Measurements from ENCODE around the gene MUC12.
A peak's percentile ranks its signal among the peaks of the same experiment; 100 is the strongest.
"Not testable (repeated sequence)": the region's sequence is repeated elsewhere in the genome, so short reads cannot be mapped to it uniquely, and the experiment has no call there.

Gene MUC12

DNA sequence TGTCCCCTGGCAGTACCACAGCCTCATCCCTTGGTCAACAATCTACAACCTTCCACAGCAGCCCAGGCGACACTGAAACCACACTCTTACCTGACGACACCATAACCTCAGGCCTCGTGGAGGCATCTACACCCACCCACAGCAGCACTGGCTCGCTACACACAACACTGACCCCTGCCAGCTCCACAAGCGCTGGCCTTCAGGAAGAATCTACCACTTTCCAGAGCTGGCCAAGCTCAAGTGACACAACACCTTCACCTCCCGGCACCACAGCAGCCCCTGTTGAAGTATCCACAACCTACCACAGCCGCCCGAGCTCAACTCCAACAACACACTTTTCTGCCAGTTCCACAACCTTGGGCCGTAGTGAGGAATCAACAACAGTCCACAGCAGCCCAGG is 30.0 kb downstream of the MUC12 start:
- H3K4me1 Mint-ChIP-seq, result not testable (repeated sequence)

DNA sequence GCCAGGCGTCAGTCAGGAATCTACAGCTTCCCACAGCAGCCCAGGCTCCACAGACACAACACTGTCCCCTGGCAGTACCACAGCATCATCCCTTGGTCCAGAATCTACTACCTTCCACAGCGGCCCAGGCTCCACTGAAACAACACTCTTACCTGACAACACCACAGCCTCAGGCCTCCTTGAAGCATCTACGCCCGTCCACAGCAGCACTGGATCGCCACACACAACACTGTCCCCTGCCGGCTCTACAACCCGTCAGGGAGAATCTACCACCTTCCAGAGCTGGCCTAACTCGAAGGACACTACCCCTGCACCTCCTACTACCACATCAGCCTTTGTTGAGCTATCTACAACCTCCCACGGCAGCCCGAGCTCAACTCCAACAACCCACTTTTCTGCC is 30.7 kb downstream of the MUC12 start:
- not testable (repeated sequence) for H3K36me3 Mint-ChIP-seq, H3K4me1 Mint-ChIP-seq, H3K27ac Mint-ChIP-seq, H3K9me3 Mint-ChIP-seq, ATAC-seq, H3K27me3 Mint-ChIP-seq, H3K4me3 Mint-ChIP-seq

More for the DNA sequence above, 30.0 kb downstream of the MUC12 start:
- H3K36me3 Mint-ChIP-seq, H3K9me3 Mint-ChIP-seq, H3K4me3 Mint-ChIP-seq, H3K27ac Mint-ChIP-seq, H3K27me3 Mint-ChIP-seq: not testable (repeated sequence)
- peak; percentile 57 for ATAC-seq

DNA sequence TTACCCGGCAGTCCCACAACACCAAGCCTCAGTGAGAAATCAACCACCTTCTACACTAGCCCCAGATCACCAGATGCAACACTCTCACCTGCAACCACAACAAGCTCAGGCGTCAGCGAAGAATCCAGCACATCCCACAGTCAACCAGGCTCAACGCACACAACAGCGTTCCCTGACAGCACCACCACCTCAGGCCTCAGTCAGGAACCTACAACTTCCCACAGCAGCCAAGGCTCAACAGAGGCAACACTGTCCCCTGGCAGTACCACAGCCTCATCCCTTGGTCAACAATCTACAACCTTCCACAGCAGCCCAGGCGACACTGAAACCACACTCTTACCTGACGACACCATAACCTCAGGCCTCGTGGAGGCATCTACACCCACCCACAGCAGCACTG is 33.0 kb downstream of the MUC12 start:
- not testable (repeated sequence) for H3K27ac Mint-ChIP-seq, H3K9me3 Mint-ChIP-seq, H3K36me3 Mint-ChIP-seq, H3K4me3 Mint-ChIP-seq, H3K4me1 Mint-ChIP-seq, ATAC-seq, H3K27me3 Mint-ChIP-seq

DNA sequence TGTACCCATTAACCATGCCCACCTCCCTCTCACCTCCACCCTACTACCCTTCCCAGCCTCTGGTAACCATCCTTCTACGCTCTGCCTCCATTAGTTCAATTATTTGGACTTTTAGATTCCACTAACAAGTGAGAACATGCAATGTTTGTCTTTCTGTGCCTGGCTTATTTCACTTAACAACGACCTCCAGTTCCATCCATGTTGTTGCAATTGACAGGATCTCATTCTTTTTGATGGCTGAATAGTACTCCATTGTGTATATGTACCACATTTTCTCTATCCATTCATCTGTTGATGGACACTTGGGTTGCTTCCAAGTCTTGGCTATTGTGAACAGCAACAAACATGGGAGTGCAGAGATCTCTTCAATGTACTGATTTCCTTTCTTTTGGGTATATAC is 38.0 kb downstream of the MUC12 start:
- ATAC-seq, H3K4me1 Mint-ChIP-seq, H3K4me3 Mint-ChIP-seq, H3K27ac Mint-ChIP-seq, H3K9me3 Mint-ChIP-seq, H3K36me3 Mint-ChIP-seq: not testable (repeated sequence)
- H3K27me3 Mint-ChIP-seq, result peaks cover 17% of the 10 kb centered on the region

DNA sequence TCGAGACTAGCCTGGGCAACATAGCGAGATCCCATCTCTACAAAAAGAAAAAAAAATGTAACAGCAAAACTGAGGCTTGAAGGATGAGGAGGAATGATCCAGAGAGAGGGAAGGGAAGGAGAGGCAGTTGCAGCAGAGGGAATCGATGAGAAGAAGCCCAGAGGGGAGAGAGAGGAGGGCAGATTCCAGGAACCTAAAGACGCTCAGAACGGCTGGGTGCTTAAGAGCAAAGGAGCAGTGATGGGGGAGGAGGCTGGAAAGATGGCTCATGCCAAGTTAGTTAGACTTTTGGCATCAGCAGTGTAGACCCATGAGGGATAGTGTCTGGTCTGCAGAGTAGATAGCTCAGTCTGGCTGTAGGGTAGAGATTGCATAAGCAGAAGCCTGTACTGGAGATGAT is 40.3 kb downstream of the MUC12 start:
- Mint-ChIP-seq H3K27me3 (peaks cover 17% of the 10 kb centered on the region), H3K4me3 (no peak overlapping the region), H3K36me3 (no peaks in the 10 kb centered on the region), H3K4me1 (no peaks in the 10 kb centered on the region), H3K9me3 (no peaks in the 10 kb centered on the region), H3K27ac (no peak overlapping the region)
- no peak for ATAC-seq

DNA sequence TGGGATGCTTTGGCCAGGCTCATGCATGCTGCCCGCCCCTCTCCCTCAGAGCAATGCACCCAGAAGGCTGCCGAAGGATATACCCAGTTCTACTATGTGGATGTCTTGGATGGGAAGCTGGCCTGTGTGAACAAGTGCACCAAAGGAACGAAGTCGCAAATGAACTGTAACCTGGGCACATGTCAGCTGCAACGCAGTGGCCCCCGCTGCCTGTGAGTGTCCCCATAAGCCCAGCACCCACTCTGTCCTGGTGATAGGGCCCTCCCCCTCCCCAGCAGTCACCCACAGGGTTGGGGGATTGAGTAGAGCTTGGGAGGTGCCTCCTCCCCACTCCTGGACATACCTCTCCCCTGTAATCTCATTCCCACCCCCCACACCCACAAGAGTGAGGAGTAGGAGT is 43.6 kb downstream of the MUC12 start:
- Mint-ChIP-seq H3K36me3 (no peaks in the 10 kb centered on the region), H3K9me3 (no peaks in the 10 kb centered on the region), H3K4me1 (peaks cover 22% of the 10 kb centered on the region), H3K27me3 (peaks cover 31% of the 10 kb centered on the region), H3K27ac (no peak overlapping the region), H3K4me3 (no peak overlapping the region)
- no peak for ATAC-seq

DNA sequence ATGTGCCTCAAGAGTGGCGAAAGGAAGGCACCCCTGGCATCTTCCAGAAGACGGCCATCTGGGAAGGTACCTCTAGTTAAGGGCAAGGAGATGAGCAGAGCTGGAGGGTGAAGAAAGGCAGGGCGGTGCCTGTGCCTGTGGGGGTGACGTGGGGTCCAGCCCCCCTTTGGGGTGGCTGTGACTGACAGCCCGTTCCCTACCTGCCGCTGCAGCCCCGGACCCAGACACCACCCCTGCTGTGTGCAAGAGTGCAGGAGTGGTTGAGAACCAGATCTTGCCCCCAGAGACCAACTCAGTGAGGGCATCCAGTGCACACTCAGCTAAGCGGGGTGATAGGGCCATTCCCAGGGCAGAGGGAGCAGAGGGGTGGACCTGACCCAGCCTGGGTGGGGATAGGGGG is 46.3 kb downstream of the MUC12 start:
- no peak for ATAC-seq
- Mint-ChIP-seq H3K36me3 (no peaks in the 10 kb centered on the region), H3K9me3 (no peaks in the 10 kb centered on the region), H3K4me3 (peak overlapping the region; percentile 9), H3K27ac (no peak overlapping the region), H3K27me3 (peaks cover 28% of the 10 kb centered on the region), H3K4me1 (peaks cover 39% of the 10 kb centered on the region)

DNA sequence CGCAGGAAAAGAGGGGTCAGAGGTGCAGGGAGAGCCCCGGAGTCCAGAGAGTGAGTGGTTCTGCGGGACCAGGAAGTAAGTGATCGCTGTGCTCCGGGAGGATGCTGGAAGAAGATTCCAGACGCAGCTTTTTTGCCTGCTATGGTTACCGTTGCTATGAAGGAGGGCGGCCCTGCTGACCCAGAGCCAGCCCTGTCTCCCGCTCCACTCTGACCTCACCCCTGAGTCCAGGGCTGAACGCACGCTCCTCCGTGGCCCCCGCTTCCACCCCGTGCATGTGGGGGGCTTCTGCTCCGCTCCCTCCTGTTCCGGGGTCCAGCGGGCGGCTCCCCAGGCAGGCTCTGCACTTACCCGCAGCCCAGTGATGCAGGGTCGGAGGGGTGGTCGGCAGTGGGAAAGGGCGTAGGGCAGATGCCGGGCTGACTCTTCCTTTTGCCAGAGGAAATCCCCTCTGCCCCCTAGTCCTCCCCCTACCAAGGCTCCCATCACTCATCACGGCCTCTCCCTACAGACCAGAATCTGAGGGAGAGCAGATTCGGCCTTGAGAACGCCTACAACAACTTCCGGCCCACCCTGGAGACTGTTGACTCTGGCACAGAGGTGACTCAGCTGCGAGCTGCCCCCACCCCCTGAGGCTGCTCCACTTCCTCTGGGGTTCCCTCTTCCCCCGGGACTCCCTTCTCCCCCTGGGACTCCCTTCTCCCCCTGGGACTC is 47.9 kb downstream of the MUC12 start:
- ATAC-seq, result peak; percentile 81
- Mint-ChIP-seq H3K27me3 (peaks cover 44% of the 10 kb centered on the region), H3K27ac (peak overlapping the region; percentile 78), H3K4me3 (peak overlapping the region; percentile 72), H3K4me1 (peaks cover 39% of the 10 kb centered on the region), H3K36me3 (no peaks in the 10 kb centered on the region), H3K9me3 (no peaks in the 10 kb centered on the region)

DNA sequence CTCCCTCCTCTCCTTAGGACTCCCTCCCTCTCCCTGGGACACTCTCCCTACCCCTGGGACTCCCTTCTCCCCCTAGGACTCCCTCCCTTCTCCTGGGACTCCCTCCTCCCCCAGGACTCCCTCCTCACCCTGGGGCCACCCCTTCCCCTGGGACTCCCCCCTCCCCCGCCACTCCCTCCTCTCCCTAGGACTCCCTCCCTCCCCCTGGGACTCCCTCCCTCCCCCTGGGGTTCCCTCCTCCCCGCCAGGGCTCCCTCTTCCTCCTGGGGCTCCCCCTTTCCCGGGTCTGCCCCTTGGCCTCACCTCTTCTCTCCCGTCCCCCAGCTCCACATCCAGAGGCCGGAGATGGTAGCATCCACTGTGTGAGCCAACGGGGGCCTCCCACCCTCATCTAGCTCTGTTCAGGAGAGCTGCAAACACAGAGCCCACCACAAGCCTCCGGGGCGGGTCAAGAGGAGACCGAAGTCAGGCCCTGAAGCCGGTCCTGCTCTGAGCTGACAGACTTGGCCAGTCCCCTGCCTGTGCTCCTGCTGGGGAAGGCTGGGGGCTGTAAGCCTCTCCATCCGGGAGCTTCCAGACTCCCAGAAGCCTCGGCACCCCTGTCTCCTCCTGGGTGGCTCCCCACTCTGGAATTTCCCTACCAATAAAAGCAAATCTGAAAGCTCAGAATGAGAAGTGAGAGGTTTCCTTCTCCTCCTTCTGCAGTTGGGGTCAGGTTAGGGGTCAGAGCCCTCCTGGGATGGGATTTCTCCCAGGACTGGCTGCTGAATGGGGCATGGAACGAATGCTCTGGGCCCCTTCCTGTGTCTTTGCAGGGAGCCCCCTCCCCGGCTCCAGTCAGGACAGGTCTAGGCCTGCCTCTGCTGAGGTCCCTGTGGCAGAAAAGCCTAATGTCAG is 49.2 kb downstream of the MUC12 start:
- Mint-ChIP-seq H3K9me3 (no peaks in the 10 kb centered on the region), H3K4me3 (peak overlapping the region; percentile 64), H3K27me3 (peaks cover 53% of the 10 kb centered on the region), H3K4me1 (peaks cover 39% of the 10 kb centered on the region), H3K36me3 (no peaks in the 10 kb centered on the region), H3K27ac (peak overlapping the region; percentile 86)
- peak; percentile 65 for ATAC-seq

DNA sequence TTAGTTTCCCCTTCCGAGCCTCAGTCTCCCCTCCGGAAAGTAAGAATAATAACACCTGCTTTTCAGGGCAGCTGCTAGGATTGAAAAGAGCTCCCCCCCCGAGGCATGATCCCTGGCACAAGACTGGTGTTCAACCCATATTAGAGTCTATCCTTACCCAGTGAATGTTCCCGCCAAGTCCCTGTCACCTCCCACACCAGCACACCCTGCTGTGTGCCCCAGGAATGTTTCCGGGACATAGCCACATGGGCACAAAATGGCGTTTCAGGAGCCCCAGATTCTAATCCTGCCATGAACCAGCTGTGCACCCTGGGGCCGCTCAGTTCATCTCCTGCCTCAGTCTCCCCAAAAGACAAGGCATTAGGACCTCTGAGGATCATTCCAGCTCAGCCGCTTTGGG is 51.1 kb downstream of the MUC12 start:
- no peaks in the 10 kb centered on the region for H3K36me3 Mint-ChIP-seq
- no peaks in the 10 kb centered on the region for H3K9me3 Mint-ChIP-seq
- H3K4me3 Mint-ChIP-seq, result no peak overlapping the region
- H3K27me3 Mint-ChIP-seq, result peaks cover 66% of the 10 kb centered on the region
- no peak for ATAC-seq
- no peak overlapping the region for H3K27ac Mint-ChIP-seq
- peaks cover 39% of the 10 kb centered on the region for H3K4me1 Mint-ChIP-seq

DNA sequence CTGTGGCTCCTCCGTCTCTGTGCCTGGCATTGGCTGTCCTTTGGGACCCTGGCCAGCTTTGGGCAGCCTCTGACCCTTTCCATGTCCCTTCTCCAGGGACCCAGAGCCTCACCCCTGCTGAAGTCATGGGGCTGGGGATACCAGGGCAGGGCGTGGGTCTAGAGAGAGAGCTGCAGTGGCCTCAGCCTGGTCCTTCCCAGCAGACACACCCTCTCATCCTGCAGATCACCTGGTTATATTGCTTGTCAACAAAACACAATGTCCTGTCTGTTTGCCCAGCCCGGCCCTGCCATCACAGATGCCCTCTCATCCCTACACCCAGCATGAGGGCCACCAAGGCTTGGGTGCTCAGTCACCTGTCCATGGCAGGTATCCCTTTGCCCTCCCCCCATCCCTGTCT is 52.3 kb downstream of the MUC12 start:
- Mint-ChIP-seq H3K9me3 (no peaks in the 10 kb centered on the region), H3K4me3 (no peak overlapping the region), H3K27me3 (peaks cover 56% of the 10 kb centered on the region), H3K36me3 (no peaks in the 10 kb centered on the region), H3K4me1 (peaks cover 26% of the 10 kb centered on the region), H3K27ac (no peak overlapping the region)
- ATAC-seq, result no peak

DNA sequence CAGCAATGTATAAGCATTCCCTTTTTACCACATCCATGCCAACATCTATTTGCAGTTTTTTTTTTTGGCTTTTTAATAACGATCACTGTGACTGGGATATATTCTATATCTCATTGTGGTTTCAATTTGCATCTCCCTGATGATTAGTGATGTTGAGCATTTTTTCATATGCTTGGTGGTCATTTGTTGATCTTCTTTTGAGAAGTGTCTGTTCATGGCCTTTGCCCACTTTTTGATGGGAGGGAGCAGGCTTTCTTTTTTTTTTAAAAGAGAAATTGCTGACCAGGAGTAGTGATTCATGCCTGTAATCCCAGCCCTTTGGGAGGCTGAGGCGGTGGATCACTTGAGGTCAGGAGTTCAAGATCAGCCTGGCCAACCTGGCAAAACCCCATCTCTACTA is 54.5 kb downstream of the MUC12 start:
- Mint-ChIP-seq H3K36me3 (no peaks in the 10 kb centered on the region), H3K27ac (no peak overlapping the region), H3K4me1 (peaks cover 10% of the 10 kb centered on the region), H3K4me3 (no peak overlapping the region), H3K9me3 (no peaks in the 10 kb centered on the region), H3K27me3 (peaks cover 62% of the 10 kb centered on the region)
- ATAC-seq, result no peak

DNA sequence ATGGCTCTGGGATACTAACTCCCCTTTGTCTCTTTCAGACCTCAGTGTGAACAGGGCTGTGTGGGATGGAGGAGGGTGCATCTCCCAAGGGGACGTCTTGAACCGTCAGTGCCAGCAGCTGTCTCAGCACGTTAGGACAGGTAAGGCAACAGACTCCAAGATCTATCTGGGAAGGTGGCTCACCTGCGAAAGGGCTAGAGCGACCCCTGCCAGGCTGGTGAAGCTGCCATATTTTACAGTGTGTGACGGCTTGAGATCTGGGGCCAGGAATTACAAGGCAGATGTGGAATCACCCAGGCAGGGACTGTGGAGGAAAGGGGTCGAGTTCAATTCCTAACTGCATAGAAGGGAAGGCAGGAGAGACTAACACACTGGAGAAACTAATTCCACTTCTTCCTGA is 61.7 kb downstream of the MUC12 start:
- Mint-ChIP-seq H3K27me3 (peaks cover 18% of the 10 kb centered on the region), H3K36me3 (no peaks in the 10 kb centered on the region), H3K4me3 (no peak overlapping the region), H3K27ac (no peak overlapping the region), H3K9me3 (no peaks in the 10 kb centered on the region), H3K4me1 (no peaks in the 10 kb centered on the region)
- ATAC-seq, result no peak

DNA sequence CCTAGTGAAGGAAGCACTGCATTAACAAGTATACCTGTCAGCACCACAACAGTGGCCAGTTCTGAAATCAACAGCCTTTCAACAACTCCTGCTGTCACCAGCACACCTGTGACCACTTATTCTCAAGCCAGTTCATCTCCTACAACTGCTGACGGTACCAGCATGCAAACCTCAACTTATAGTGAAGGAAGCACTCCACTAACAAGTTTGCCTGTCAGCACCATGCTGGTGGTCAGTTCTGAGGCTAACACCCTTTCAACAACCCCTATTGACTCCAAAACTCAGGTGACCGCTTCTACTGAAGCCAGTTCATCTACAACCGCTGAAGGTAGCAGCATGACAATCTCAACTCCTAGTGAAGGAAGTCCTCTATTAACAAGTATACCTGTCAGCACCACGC is 66.6 kb downstream of the MUC12 start:
- Mint-ChIP-seq H3K36me3 (no peaks in the 10 kb centered on the region), H3K9me3 (no peaks in the 10 kb centered on the region), H3K27ac (no peak overlapping the region), H3K4me3 (no peak overlapping the region), H3K27me3 (peaks cover 3% of the 10 kb centered on the region), H3K4me1 (no peaks in the 10 kb centered on the region)
- no peak for ATAC-seq

DNA sequence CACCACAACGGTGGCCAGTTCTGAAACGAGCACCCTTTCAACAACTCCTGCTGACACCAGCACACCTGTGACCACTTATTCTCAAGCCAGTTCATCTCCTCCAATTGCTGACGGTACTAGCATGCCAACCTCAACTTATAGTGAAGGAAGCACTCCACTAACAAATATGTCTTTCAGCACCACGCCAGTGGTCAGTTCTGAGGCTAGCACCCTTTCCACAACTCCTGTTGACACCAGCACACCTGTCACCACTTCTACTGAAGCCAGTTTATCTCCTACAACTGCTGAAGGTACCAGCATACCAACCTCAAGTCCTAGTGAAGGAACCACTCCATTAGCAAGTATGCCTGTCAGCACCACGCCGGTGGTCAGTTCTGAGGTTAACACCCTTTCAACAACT is 71.9 kb downstream of the MUC12 start:
- ATAC-seq, H3K36me3 Mint-ChIP-seq, H3K4me1 Mint-ChIP-seq, H3K4me3 Mint-ChIP-seq, H3K27ac Mint-ChIP-seq, H3K9me3 Mint-ChIP-seq: not testable (repeated sequence)
- H3K27me3 Mint-ChIP-seq, result peaks cover 10% of the 10 kb centered on the region

DNA sequence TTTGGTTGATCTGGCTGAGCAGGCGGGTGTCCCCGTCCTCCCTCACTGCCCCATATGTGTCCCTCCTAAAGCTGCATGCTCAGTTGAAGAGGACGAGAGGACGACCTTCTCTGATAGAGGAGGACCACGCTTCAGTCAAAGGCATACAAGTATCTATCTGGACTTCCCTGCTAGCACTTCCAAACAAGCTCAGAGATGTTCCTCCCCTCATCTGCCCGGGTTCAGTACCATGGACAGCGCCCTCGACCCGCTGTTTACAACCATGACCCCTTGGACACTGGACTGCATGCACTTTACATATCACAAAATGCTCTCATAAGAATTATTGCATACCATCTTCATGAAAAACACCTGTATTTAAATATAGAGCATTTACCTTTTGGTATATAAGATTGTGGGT is 89.0 kb downstream of the MUC12 start:
- Mint-ChIP-seq H3K36me3 (no peaks in the 10 kb centered on the region), H3K27ac (no peak overlapping the region), H3K4me3 (no peak overlapping the region), H3K27me3 (peaks cover 72% of the 10 kb centered on the region), H3K4me1 (peaks cover 6% of the 10 kb centered on the region), H3K9me3 (no peaks in the 10 kb centered on the region)
- ATAC-seq, result no peak

Measured in stimulated activated memory B cell treated with anti-CD40 and anti-IgM and Interleukin-4, amounts not matched to agents 10 μg/mL and 1 μg/mL and 100 μg/mL, for 72 hours (primary cell).